Stimulated activated CD4-positive, alpha-beta T cell treated with anti-CD3 and anti-CD28 coated beads, Interleukin-15, amount 100 ng/mL, for 24 hours (primary cell): ENCODE results near the gene C16orf89.
A peak's percentile ranks its signal among the peaks of the same experiment; 100 is the strongest.
"Not testable (repeated sequence)": the region's sequence is repeated elsewhere in the genome, so short reads cannot be mapped to it uniquely, and the experiment has no call there.

Source experiments
- DNase-seq: peaks from one replicate; pipeline ENCODE4 v3.0.0-alpha.2; 2020

C16orf89 gene

GRCh38 chr16:5065813-5066212 is at the start of gene C16orf89:
Gene C16orf89, minus strand, starts transcription at chr16:5065956. Its CDS starts 48 bp downstream, at chr16:5065908.
- no peak for DNase-seq

GRCh38 chr16:5110933-5111332 is 45.2 kb upstream of the C16orf89 start:
- not testable (repeated sequence) for DNase-seq

GRCh38 chr16:5108505-5109158 is 42.9 kb upstream of the C16orf89 start:
- no peak for DNase-seq

GRCh38 chr16:5105039-5105438 is 39.3 kb upstream of the C16orf89 start:
- DNase-seq: not testable (repeated sequence)

- not testable (repeated sequence) for DNase-seq
Measured at GRCh38 chr16:5103296-5104032, 37.7 kb upstream of the C16orf89 start.

- DNase-seq: not testable (repeated sequence)
Measured at GRCh38 chr16:5099174-5099573, 33.4 kb upstream of the C16orf89 start.

- peak; percentile 81 for DNase-seq
Measured at GRCh38 chr16:5098221-5099159, 32.7 kb upstream of the C16orf89 start.

- DNase-seq: peak; percentile 99
Measured at GRCh38 chr16:5097470-5098220, 31.9 kb upstream of the C16orf89 start, which contains the start of gene EEF2KMT. Gene EEF2KMT, minus strand, starts transcription at chr16:5097795. Its CDS starts 56 bp downstream, at chr16:5097739.

GRCh38 chr16:5097061-5097469 is 31.3 kb upstream of the C16orf89 start:
- DNase-seq: peak; percentile 54

GRCh38 chr16:5096437-5097060 is 30.8 kb upstream of the C16orf89 start:
- not testable (repeated sequence) for DNase-seq

GRCh38 chr16:5095145-5095830 is 29.5 kb upstream of the C16orf89 start:
- DNase-seq: not testable (repeated sequence)

- DNase-seq: not testable (repeated sequence)
Measured at GRCh38 chr16:5093746-5094145, 28.0 kb upstream of the C16orf89 start.

- not testable (repeated sequence) for DNase-seq
Measured at GRCh38 chr16:5093081-5093480, 27.3 kb upstream of the C16orf89 start.

- DNase-seq: not testable (repeated sequence)
Measured at GRCh38 chr16:5090592-5090991, 24.8 kb upstream of the C16orf89 start.

GRCh38 chr16:5089911-5090555 is 24.3 kb upstream of the C16orf89 start:
- not testable (repeated sequence) for DNase-seq

- DNase-seq: not testable (repeated sequence)
Measured at GRCh38 chr16:5088936-5089335, 23.2 kb upstream of the C16orf89 start.

- DNase-seq: not testable (repeated sequence)
Measured at GRCh38 chr16:5088086-5088790, 22.5 kb upstream of the C16orf89 start.

GRCh38 chr16:5085716-5086115 is 20.0 kb upstream of the C16orf89 start:
- DNase-seq: not testable (repeated sequence)

- peak; percentile 73 for DNase-seq
Measured at GRCh38 chr16:5084802-5085201, 19.0 kb upstream of the C16orf89 start.
